ENCODE measurements around the gene XBP1. TPM values are rescaled to one million over a fixed set of nuclear protein-coding genes. Genes with fewer than 3 reads are reported as not detected.
"Not testable (repeated sequence)": the region's sequence is repeated elsewhere in the genome, so short reads cannot be mapped to it uniquely, and the experiment has no call there.

The XBP1 gene
- total RNA-seq, 1 experiment from 2014 or later: 128 TPM

GRCh38 chr22:28813772-28814518 is 13.6 kb upstream of the XBP1 start:
- H3K4me3 ChIP-seq: no peak overlapping the region
- H3K27ac ChIP-seq: no peak overlapping the region
- no peak for DNase-seq (ENCODE audit: low read depth in 1 of 2, low spot score in 2 of 2)
- no peaks in the 10 kb centered on the region for H3K27me3 ChIP-seq (replicated peaks)
- no peaks in the 10 kb centered on the region for H3K9me3 ChIP-seq (replicated peaks)
- no peaks in the 10 kb centered on the region for H3K4me1 ChIP-seq (replicated peaks)
- no peaks in the 10 kb centered on the region; the same call in 1 of the 2 replicates for H3K36me3 ChIP-seq

GRCh38 chr22:28812516-28812915 is 12.1 kb upstream of the XBP1 start:
- Histone ChIP-seq H3K9me3 (replicated peaks) (no peaks in the 10 kb centered on the region), H3K4me3 (no peak overlapping the region), H3K27me3 (replicated peaks) (no peaks in the 10 kb centered on the region), H3K4me1 (replicated peaks) (no peaks in the 10 kb centered on the region), H3K36me3 (no peaks in the 10 kb centered on the region; the same call in 1 of the 2 replicates), H3K27ac (no peak overlapping the region)
- DNase-seq (ENCODE audit: low read depth in 1 of 2, low spot score in 2 of 2): no peak

GRCh38 chr22:28810821-28811491 is 10.6 kb upstream of the XBP1 start:
- Histone ChIP-seq H3K9me3 (replicated peaks) (no peaks in the 10 kb centered on the region), H3K4me1 (replicated peaks) (no peaks in the 10 kb centered on the region), H3K27me3 (replicated peaks) (no peaks in the 10 kb centered on the region), H3K27ac (no peak overlapping the region), H3K4me3 (no peak overlapping the region), H3K36me3 (no peaks in the 10 kb centered on the region; the same call in 1 of the 2 replicates)
- DNase-seq (ENCODE audit: low read depth in 1 of 2, low spot score in 2 of 2): no peak

DNA sequence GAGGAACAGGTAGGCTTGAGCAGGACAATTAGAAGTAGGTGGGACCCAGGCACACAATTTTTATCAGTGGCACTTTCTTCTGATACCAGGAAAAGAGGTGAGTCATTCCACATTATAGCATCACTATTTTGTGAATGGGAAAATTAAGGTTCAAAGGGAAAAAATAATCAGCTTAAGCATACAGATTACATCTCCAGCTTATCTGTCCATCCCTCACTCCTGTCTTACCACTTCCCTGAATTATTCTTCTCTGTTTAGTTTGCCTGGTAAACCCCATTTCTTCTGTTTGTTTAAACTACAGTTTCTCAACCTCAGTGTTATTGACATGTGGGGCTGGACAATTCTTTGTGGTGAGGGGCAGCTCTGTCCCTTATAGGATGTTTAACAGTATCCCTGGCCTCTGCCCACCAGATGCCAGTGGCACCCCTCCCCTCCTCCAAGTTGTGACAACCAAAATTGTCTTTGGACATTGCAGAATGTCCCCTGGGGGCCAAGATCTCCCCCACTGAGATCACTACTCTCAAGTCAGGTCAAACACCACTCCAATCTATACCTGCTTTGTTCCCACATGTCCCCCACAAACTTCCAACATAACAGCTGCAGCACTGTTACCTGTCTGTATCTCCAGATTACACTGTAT is 8.5 kb upstream of the XBP1 start:
- DNase-seq (ENCODE audit: low read depth in 1 of 2, low spot score in 2 of 2): no peak
- H3K27me3 ChIP-seq (replicated peaks): no peaks in the 10 kb centered on the region
- H3K4me3 ChIP-seq: no peak overlapping the region
- no peaks in the 10 kb centered on the region for H3K4me1 ChIP-seq (replicated peaks)
- no peaks in the 10 kb centered on the region for H3K36me3 ChIP-seq
- H3K9me3 ChIP-seq (replicated peaks): no peaks in the 10 kb centered on the region
- H3K27ac ChIP-seq: no peak overlapping the region

- not testable (repeated sequence) for H3K4me1 ChIP-seq (replicated peaks); H3K27me3 ChIP-seq (replicated peaks); H3K36me3 ChIP-seq; H3K9me3 ChIP-seq (replicated peaks); H3K27ac ChIP-seq; DNase-seq (ENCODE audit: low read depth in 1 of 2, low spot score in 2 of 2); H3K4me3 ChIP-seq
Measured at GRCh38 chr22:28805426-28805825, 5.1 kb upstream of the XBP1 start.

DNA sequence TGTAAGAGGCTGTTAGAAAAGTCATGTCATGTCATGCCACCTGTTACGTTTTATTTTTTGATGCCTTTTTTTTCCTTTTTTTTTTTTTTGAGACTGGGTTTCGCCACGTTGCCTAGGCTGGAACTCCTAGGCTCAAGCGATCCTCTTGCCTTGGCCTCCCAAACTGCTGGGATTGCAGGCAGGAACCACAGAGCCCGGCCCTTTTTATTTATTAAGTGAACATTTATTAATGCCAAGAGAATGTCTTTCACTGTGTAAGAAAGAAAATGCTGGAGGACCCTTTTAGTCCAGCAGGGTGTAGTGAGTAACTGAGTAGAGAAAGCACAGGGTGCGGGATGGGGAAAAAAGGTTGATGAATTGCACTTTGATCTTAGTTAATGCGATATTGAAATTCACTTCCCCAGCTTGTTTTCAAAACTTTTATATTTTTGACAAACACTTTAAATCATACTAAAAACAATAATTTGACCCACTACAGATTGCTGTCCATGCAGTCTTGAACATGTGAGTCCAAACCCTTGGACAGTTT is 2.3 kb upstream of the XBP1 start:
- Histone ChIP-seq H3K4me1 (replicated peaks) (no peaks in the 10 kb centered on the region; the same call in 1 of the 2 replicates), H3K9me3 (replicated peaks) (no peaks in the 10 kb centered on the region), H3K27me3 (replicated peaks) (no peaks in the 10 kb centered on the region), H3K36me3 (peaks cover 14% of the 10 kb centered on the region), H3K27ac (no peak overlapping the region), H3K4me3 (no peak overlapping the region)
- DNase-seq (ENCODE audit: low read depth in 1 of 2, low spot score in 2 of 2): no peak

DNA sequence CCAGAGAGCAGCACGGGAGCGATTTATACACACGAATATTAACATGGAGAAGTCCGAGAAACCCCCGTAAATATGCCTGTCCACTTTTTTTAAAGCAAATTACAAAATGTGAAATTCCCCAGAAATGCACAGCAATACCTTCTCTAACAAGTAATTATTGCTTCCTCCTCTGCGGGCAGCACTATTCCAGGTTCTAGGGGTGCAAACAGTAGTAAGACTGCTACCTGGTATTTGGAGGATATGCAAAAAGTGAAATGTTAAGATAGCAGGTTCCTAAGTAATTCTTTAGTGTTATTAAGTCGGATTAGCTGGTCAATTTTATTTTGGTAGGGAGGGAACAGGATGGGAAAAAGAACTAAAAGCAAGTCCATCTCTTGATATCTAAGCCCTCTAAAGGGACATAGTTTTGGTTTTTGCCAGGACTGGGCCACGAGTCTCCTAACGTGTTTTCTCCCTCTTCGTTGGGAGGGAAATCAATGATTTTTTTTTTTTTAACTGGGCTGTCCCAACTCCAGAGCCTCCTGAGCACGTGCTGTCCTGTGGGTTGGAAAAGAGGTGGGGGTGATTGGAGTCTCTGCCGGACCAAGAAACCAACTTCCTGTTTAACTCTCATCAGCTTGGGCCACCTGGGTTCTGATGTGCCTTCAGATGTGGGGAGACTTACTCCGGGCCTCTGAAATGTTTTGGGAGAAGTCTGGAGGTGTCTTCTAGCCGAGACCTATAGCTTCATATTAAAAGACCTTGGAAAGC is 1.7 kb upstream of the XBP1 start:
- Histone ChIP-seq H3K9me3 (replicated peaks) (no peaks in the 10 kb centered on the region), H3K27ac (no peak overlapping the region), H3K36me3 (peaks cover 19% of the 10 kb centered on the region), H3K4me1 (replicated peaks) (no peaks in the 10 kb centered on the region; the same call in 1 of the 2 replicates), H3K4me3 (no peak overlapping the region), H3K27me3 (replicated peaks) (no peaks in the 10 kb centered on the region)
- DNase-seq (ENCODE audit: low read depth in 1 of 2, low spot score in 2 of 2): peak in 1 of 2 experiments; percentile 8

DNA sequence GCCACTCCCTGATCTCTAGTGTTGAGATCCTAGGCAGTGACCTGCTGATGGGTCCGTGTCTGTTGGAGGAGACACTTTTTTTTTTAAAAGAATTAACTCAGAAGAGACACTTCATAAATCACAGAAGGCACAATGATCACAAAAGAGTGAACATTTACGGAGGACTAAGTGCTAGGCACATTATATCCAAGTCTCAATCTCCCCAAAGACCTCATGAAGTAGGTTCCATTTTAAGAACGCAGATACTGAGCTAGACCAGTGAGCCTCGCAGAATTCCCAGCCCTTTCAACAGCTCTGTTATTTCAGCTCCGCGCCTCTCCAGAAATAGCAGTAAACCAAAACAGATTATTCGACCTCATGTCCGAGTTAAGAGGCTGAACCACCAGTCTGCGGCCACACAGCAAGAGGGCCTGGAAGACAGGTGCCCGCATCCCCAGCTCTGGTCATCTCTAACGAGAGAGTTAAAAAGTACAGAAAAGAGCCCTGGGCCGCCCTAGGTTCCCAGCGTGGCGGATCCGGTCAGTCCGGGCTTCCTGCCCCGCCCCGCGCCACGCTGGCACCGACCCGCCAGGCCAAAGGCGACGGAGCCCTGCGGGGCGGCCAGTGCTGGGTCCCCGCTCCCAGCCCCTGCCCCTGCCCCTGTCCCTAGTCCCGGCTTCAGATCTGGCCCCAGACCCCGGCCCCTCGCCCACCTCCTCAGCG is 612 bp downstream of the XBP1 start:
- H3K36me3 ChIP-seq: peaks cover 41% of the 10 kb centered on the region
- peak overlapping the region; percentile 82 for H3K4me3 ChIP-seq
- no peaks in the 10 kb centered on the region for H3K27me3 ChIP-seq (replicated peaks)
- peak; percentile 64 to 72 for DNase-seq (ENCODE audit: low read depth in 1 of 2, low spot score in 2 of 2)
- peak overlapping the region; percentile 96 for H3K27ac ChIP-seq
- no peaks in the 10 kb centered on the region for H3K9me3 ChIP-seq (replicated peaks)
- no peaks in the 10 kb centered on the region; the same call in 1 of the 2 replicates for H3K4me1 ChIP-seq (replicated peaks)

GRCh38 chr22:28798810-28799605 is 1.4 kb downstream of the XBP1 start:
- peak overlapping the region; percentile 82 for H3K4me3 ChIP-seq
- H3K4me1 ChIP-seq (replicated peaks): no peaks in the 10 kb centered on the region; the same call in 1 of the 2 replicates
- peaks cover 49% of the 10 kb centered on the region for H3K36me3 ChIP-seq
- H3K27me3 ChIP-seq (replicated peaks): no peaks in the 10 kb centered on the region
- no peaks in the 10 kb centered on the region for H3K9me3 ChIP-seq (replicated peaks)
- H3K27ac ChIP-seq: peak overlapping the region; percentile 96
- DNase-seq (ENCODE audit: low read depth in 1 of 2, low spot score in 2 of 2): peak; percentile 47 to 68

DNA sequence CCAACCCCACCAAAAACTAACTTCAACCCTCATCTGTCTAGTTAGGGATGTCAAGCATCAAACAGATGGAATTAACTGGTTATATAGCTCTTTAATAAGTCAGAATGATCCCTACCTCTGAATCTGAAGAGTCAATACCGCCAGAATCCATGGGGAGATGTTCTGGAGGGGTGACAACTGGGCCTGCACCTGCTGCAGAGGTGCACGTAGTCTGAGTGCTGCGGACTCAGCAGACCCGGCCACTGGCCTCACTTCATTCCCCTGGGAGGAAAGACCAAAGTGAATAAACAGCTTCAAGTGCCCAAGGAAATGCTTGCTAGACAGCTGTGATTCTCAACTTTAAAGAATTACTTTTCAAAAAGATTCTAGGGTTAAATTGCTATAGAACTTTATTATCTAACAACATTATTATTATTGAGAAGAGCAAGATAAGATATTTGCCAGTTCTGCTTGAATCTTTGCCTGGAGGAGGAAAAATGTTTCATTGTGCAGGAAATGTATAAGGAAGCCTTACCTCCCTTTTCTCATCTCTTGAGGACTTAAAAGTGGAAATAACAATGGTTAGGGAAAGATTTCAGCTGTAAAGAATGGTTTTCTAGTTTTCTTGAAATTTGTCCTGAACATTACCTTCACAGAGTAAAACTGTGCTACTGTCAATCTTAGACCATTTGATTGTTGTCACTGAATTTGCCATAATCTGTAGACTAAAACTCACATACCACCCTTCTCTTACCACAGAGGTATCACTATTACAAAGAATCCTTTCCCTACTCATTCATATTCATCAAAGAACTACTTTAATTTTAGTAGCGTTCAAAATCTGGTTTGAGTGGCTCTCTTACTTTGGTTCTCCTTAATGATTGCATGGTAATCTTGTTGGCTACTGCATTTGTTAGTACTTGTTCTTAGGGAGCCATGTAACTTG is 4.2 kb downstream of the XBP1 start:
- Histone ChIP-seq H3K9me3 (replicated peaks) (no peaks in the 10 kb centered on the region), H3K4me1 (replicated peaks) (no peaks in the 10 kb centered on the region; the same call in 1 of the 2 replicates), H3K4me3 (no peak overlapping the region), H3K36me3 (peaks cover 65% of the 10 kb centered on the region), H3K27ac (no peak overlapping the region), H3K27me3 (replicated peaks) (no peaks in the 10 kb centered on the region)
- DNase-seq (ENCODE audit: low read depth in 1 of 2, low spot score in 2 of 2): no peak

DNA sequence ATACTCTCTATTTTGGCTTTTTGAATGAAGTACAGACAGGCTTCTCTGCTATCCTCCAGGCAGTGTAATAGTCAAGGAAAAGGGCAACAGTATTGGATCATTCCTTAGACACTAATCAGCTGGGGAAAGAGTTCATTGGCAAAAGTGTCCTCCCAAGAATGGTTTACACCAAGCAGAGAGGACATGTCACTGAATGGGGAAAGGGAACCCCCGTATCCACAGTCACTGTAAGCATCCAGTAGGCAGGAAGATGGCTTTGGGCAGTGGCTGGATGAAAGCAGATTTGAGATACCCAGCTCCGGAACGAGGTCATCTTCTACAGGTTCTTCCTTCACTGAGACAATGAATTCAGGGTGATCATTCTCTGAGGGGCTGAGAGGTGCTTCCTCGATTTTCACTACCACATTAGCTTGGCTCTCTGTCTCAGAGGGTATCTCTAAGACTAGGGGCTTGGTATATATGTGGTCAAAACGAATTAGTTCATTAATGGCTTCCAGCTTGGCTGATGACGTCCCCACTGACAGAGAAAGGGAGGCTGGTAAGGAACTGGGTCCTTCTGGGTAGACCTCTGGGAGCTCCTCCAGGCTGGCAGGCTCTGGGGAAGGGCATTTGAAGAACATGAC is 5.2 kb downstream of the XBP1 start:
- Histone ChIP-seq H3K4me1 (replicated peaks) (no peaks in the 10 kb centered on the region; the same call in 1 of the 2 replicates), H3K27me3 (replicated peaks) (no peaks in the 10 kb centered on the region), H3K27ac (no peak overlapping the region), H3K4me3 (no peak overlapping the region), H3K9me3 (replicated peaks) (no peaks in the 10 kb centered on the region), H3K36me3 (peaks cover 63% of the 10 kb centered on the region)
- DNase-seq (ENCODE audit: low read depth in 1 of 2, low spot score in 2 of 2): no peak

Measured in SJSA1 (cell line).